Choroid plexus epithelial cell (primary cell): ENCODE measurements around the gene MED13.

Experiments
- DNase-seq: peaks from one replicate; pipeline ENCODE4 v3.0.0-alpha.2; 2010; ENCODE audit warnings: low read depth
- H3K4me3 ChIP-seq: 2 replicates; pipeline ENCODE4 v1.5.1; 2011; ENCODE audit warnings: low read depth, mild to moderate bottlenecking, control low read depth, low read length, moderate library complexity
- TF ChIP-seq, protein P1 (sequence below): conservative IDR thresholded peaks from 2 replicates; pipeline ENCODE4 v1.5.1; 2011; ENCODE audit warnings: low read depth, mild to moderate bottlenecking, control low read depth, inconsistent platforms, low read length, moderate library complexity

MED13 gene

DNA sequence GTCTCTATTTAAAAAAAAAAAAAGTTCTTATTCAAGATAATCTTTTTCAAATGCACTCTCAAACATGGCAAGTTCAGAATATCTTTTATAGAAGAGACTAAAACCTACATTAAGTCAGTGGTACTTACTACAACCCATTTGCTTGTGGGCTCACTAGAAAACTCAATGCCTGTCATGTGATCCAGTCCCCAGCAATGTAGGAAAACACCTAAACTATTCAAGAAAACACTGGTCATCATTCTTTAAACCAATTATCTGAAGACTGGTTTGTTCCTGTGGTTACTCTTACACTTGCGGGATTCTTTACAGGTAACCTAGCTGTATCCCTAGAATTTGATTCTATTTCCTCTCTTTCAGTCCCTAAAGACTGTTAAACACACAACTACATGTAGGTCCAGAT, 19.6 kb downstream of the MED13 start:
- TF ChIP-seq, protein P1, sequence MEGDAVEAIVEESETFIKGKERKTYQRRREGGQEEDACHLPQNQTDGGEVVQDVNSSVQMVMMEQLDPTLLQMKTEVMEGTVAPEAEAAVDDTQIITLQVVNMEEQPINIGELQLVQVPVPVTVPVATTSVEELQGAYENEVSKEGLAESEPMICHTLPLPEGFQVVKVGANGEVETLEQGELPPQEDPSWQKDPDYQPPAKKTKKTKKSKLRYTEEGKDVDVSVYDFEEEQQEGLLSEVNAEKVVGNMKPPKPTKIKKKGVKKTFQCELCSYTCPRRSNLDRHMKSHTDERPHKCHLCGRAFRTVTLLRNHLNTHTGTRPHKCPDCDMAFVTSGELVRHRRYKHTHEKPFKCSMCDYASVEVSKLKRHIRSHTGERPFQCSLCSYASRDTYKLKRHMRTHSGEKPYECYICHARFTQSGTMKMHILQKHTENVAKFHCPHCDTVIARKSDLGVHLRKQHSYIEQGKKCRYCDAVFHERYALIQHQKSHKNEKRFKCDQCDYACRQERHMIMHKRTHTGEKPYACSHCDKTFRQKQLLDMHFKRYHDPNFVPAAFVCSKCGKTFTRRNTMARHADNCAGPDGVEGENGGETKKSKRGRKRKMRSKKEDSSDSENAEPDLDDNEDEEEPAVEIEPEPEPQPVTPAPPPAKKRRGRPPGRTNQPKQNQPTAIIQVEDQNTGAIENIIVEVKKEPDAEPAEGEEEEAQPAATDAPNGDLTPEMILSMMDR: no peak
- peak; percentile 15 for DNase-seq
- H3K4me3 ChIP-seq: no peak overlapping the region

DNA sequence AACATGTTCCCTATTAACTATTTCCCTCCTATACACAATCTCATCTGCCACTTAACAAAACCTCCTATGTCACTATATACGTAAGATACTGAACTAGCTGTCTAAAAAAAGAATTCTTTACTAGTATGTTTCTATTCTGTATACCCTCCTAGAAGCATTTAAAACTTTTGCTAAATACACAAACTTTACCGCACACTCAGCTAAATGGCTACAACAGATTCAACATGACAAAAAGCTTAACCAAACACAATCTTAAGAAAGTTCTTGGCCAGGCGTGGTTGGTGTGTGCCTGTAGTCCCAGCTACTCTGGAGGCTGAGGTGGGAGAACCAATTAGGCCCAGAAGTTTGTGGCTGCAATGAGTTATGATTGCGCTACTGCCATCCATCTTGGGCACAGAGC, 20.0 kb downstream of the MED13 start:
- H3K4me3 ChIP-seq: no peak overlapping the region
- DNase-seq: no peak
- TF ChIP-seq, protein P1: no peak

DNA sequence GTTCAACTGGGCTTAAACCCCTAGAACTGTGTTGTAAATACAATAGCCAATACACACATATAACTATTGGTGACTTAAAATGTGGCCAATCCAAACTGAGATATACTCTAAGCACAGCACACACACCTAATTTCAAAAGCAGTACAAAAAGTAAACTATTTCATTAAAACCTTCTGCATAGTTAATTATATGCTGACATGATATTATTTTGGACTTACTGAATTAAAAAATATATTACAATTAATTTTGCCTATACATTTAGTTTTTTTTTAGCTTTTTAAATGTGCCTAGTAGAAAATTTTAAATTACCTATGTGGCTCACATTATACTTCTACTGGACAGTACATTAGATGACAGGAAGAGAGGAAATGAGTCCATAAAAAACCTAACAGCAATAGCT, 21.5 kb downstream of the MED13 start:
- no peak for DNase-seq

DNA sequence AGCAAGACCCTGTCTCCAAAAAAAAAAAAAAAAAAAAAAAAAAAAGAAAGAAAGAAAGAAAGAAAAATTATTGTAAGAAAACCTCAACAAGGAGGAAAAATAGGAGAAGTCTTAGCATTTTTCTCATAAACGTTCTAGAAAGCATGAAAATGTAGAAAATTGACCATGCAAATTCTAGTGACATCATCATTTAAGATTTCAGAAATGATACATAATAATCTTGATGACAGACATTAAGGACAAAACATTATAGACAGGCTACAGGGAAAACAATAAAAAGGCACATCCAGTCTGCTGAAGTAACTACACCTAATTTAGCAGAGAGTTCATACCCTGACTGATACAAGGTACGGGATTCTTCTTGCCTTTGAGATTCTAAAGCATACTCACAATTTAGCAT, 21.9 kb downstream of the MED13 start:
- TF ChIP-seq, protein P1: no peak
- DNase-seq: no peak
- no peak overlapping the region for H3K4me3 ChIP-seq

More for the DNA sequence above, 21.5 kb downstream of the MED13 start:
- TF ChIP-seq, protein P1: no peak
- H3K4me3 ChIP-seq: no peak overlapping the region

DNA sequence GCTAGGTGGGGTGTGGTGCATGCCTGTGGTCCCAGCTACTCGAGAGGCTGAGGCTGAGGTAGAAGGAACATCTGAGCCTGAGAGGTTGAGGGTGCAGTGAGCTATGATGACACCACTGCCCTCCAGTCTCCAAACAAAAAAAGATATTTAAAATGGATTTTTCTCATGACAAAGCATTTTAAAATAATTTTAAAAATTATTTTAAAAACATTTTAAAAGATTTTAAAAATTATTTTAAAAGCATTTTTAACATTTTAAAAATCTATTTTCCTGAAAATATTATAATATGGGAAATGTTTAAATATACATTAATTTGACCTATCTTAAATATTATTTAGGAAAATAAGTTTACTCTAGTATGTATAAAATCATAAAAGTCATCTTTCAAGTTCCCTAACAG, 26.8 kb downstream of the MED13 start:
- TF ChIP-seq, protein P1: no peak
- H3K4me3 ChIP-seq: no peak overlapping the region
- DNase-seq: no peak

DNA sequence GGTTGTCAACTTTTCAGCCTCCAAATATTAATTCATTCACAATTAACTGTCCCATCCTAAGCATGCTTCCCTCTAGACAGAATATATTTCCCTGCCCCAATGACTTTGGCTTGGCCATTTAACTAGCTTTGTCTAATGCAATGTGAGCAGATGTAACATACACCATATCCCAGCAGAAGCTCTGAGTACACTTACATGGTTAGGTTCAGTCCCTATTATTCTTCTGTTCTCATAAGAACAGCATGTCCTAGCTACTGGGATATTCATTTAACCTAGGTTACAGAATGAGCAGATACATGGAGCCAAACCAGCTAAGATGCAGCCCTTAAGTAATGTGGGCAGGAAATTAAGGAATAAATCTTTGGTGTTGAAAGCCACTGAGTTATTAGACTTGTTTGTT, 31.8 kb downstream of the MED13 start:
- TF ChIP-seq, protein P1: no peak
- DNase-seq: peak; percentile 10
- H3K4me3 ChIP-seq: no peak overlapping the region

DNA sequence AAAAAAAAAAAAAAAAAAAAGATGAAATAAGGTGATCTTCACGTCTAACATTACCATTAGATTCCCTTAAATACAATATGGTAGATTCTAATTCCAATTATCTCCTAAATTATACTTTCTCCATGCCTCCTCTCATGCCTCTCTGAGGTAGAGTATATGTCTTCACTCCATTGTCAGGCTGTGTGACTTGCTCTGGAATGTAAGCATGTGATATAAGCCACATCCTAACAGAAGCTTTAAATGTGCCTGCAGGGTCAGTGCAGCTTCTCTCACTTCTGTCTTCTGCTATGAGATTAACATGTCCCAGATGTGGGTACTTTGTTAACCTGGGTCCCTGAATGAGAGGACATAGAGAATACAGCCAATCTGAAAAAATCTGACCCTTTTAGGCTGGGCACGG, 32.6 kb downstream of the MED13 start:
- TF ChIP-seq, protein P1: no peak
- no peak overlapping the region for H3K4me3 ChIP-seq
- peak; percentile 10 for DNase-seq
